ENCODE results near the gene DIP2C. TPM values are rescaled to one million over a fixed set of nuclear protein-coding genes. Genes with fewer than 3 reads are reported as not detected.

DIP2C gene
- total and polyA plus RNA-seq, 2 experiments from 2014 or later = 9.1 to 15.8 TPM

DNA sequence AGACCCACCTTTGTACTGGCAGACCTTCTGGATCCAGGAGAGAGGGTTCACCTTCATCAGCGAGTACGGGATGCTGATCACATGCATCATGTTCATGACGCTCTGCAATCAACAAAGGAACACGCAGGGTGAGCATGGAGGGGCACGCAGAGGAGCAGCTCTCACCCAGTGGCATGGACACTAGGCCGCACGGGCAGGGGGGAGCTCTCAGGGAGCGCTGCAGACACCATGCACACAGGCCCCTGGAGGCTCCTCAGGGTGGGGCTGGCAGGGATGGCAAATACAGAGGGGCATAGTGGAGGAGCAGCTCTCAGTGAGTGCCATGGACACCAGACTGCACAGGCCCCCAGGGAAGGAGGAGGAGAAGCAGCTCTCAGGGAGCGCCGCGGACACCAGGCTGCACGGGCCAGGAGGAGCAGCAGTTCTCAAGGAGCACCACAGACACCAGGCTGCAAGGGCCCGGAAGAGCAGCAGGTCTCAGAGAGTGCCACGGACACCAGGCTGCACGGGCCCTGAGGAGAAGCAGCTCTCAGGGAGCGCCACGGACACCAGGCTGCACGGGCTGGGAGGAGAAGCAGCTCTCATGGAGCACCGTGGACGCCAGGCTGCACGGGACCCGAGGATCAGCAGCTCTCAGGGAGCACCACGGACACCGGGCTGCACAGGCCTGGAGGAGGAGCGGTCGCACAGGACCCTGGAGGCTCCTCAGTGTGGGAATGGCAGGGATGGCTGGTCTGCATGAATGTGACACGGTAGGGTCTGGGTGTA lies 304.7 kb downstream of the DIP2C start:
- no peaks in the 10 kb centered on the region for H3K27me3 ChIP-seq
- TF ChIP-seq, protein P1, sequence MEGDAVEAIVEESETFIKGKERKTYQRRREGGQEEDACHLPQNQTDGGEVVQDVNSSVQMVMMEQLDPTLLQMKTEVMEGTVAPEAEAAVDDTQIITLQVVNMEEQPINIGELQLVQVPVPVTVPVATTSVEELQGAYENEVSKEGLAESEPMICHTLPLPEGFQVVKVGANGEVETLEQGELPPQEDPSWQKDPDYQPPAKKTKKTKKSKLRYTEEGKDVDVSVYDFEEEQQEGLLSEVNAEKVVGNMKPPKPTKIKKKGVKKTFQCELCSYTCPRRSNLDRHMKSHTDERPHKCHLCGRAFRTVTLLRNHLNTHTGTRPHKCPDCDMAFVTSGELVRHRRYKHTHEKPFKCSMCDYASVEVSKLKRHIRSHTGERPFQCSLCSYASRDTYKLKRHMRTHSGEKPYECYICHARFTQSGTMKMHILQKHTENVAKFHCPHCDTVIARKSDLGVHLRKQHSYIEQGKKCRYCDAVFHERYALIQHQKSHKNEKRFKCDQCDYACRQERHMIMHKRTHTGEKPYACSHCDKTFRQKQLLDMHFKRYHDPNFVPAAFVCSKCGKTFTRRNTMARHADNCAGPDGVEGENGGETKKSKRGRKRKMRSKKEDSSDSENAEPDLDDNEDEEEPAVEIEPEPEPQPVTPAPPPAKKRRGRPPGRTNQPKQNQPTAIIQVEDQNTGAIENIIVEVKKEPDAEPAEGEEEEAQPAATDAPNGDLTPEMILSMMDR (IDR thresholded peaks at IDR 0.05; ENCODE audit: low read depth, low read length) = no peak
- no peak overlapping the region for H3K4me3 ChIP-seq
- H3K27ac ChIP-seq = no peak overlapping the region
- peaks cover 15% of the 10 kb centered on the region for H3K36me3 ChIP-seq
- DNase-seq (ENCODE audit: low read depth in 1 of 2, low spot score in 1 of 2) = no peak
- no peaks in the 10 kb centered on the region for H3K4me1 ChIP-seq (ENCODE audit: low read depth)
- H3K9me3 ChIP-seq (ENCODE audit: low read depth) = no peaks in the 10 kb centered on the region

DNA sequence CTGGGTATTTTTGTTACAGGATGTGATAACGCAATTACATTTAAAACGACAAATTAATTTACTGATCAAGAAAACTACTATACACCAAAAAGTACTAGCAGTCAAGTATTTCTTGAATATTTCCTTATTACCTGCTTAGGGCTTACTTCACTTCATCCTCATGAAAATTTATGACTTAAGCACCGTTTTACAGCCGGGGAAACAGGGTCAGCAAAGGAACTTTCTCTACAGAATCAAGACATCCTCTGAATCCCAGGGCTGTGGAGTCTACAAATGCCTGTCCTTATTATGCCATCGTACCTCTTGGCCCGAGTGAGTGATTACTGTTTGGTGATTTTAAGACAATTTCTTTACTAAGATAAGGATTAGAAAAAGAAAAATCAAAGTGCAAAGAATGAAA lies 305.9 kb downstream of the DIP2C start:
- H3K4me1 ChIP-seq (ENCODE audit: low read depth) = no peaks in the 10 kb centered on the region
- TF ChIP-seq, protein P1 (IDR thresholded peaks at IDR 0.05; ENCODE audit: low read depth, low read length) = no peak
- DNase-seq (ENCODE audit: low read depth in 1 of 2, low spot score in 1 of 2) = no peak
- H3K4me3 ChIP-seq = no peak overlapping the region
- H3K27me3 ChIP-seq = no peaks in the 10 kb centered on the region
- H3K9me3 ChIP-seq (ENCODE audit: low read depth) = no peaks in the 10 kb centered on the region
- H3K36me3 ChIP-seq = peaks cover 11% of the 10 kb centered on the region
- no peak overlapping the region for H3K27ac ChIP-seq

GRCh38 chr10:381805-382204 lies 307.7 kb downstream of the DIP2C start:
- Histone ChIP-seq H3K4me3 (no peak overlapping the region), H3K27me3 (no peaks in the 10 kb centered on the region), H3K4me1 (ENCODE audit: low read depth) (no peaks in the 10 kb centered on the region), H3K36me3 (peaks cover 11% of the 10 kb centered on the region), H3K9me3 (ENCODE audit: low read depth) (no peaks in the 10 kb centered on the region), H3K27ac (no peak overlapping the region)
- DNase-seq (ENCODE audit: low read depth in 1 of 2, low spot score in 1 of 2) = no peak
- TF ChIP-seq, protein P1 (IDR thresholded peaks at IDR 0.05; ENCODE audit: low read depth, low read length) = no peak

DNA sequence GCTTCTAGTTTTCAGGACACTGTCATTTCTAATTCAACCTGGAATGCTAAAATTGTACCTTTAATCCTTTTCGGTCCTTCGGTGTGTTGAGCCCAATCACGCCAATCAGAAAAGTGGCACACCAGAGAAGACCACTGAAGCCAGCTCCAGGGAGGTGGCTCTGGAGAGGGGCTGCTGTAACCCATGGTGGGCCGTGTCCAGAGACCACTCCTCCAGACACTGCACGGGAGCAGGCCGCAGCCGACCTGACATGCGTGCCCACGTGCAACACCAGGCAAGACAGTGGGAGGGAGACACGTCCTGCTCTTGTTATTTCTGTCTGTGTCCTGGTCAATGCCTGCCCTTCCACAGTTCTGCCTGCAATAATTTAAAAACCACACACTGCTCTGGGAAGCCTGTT lies 308.1 kb downstream of the DIP2C start:
- Histone ChIP-seq H3K4me1 (ENCODE audit: low read depth) (no peaks in the 10 kb centered on the region), H3K27ac (no peak overlapping the region), H3K4me3 (no peak overlapping the region), H3K27me3 (no peaks in the 10 kb centered on the region), H3K9me3 (ENCODE audit: low read depth) (no peaks in the 10 kb centered on the region), H3K36me3 (peaks cover 11% of the 10 kb centered on the region)
- TF ChIP-seq, protein P1 (IDR thresholded peaks at IDR 0.05; ENCODE audit: low read depth, low read length) = no peak
- DNase-seq (ENCODE audit: low read depth in 1 of 2, low spot score in 1 of 2) = no peak

GRCh38 chr10:380313-380940 lies 309.0 kb downstream of the DIP2C start:
- Histone ChIP-seq H3K4me1 (ENCODE audit: low read depth) (no peaks in the 10 kb centered on the region), H3K27me3 (no peaks in the 10 kb centered on the region), H3K4me3 (no peak overlapping the region), H3K36me3 (peaks cover 11% of the 10 kb centered on the region), H3K9me3 (ENCODE audit: low read depth) (no peaks in the 10 kb centered on the region), H3K27ac (no peak overlapping the region)
- TF ChIP-seq, protein P1 (IDR thresholded peaks at IDR 0.05; ENCODE audit: low read depth, low read length) = no peak
- DNase-seq (ENCODE audit: low read depth in 1 of 2, low spot score in 1 of 2) = peak in 1 of 2 donors; percentile 23
